ENCODE measurements around the gene PLCXD3. TPM values are rescaled to one million over a fixed set of nuclear protein-coding genes. Genes with fewer than 3 reads are reported as not detected.

PLCXD3 gene
- total RNA-seq, 4 donors from 2014 or later: 1.3 to 10.9 (median 2.5) TPM

DNA sequence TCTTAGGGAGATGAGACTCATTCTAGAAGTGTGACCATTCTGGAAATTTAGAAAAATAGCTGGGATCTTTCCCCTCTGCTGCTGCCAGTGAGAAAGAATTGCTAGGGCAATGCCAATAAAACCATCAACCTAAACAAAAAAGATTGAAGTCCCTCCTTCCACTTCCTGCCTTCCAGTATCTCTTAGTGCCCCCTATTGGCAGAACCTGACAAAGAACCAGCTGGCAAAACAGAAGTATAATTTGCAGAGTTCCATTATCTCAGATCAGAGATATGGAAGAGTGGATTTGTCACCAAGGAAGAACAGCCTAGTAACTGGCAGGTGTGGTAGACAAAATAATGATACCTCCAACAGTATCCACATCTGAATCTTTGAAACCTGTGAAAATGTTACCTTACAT, 13.8 kb upstream of the PLCXD3 start:
- Histone ChIP-seq H3K36me3 (no peaks in the 10 kb centered on the region), H3K9me3 (no peaks in the 10 kb centered on the region), H3K4me3 (replicated peaks in 1 of 3) (no peak overlapping the region), H3K4me1 (no peaks in the 10 kb centered on the region), H3K27ac (no peak overlapping the region), H3K27me3 (no peaks in the 10 kb centered on the region)
- intact Hi-C loops (cut with DNase I): no loop called here
- TF ChIP-seq, protein P1, sequence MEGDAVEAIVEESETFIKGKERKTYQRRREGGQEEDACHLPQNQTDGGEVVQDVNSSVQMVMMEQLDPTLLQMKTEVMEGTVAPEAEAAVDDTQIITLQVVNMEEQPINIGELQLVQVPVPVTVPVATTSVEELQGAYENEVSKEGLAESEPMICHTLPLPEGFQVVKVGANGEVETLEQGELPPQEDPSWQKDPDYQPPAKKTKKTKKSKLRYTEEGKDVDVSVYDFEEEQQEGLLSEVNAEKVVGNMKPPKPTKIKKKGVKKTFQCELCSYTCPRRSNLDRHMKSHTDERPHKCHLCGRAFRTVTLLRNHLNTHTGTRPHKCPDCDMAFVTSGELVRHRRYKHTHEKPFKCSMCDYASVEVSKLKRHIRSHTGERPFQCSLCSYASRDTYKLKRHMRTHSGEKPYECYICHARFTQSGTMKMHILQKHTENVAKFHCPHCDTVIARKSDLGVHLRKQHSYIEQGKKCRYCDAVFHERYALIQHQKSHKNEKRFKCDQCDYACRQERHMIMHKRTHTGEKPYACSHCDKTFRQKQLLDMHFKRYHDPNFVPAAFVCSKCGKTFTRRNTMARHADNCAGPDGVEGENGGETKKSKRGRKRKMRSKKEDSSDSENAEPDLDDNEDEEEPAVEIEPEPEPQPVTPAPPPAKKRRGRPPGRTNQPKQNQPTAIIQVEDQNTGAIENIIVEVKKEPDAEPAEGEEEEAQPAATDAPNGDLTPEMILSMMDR (IDR thresholded peaks at IDR 0.05): no peak
- no peak for TF ChIP-seq POLR2A (IDR thresholded peaks at IDR 0.05)
- DNase-seq: no peak

DNA sequence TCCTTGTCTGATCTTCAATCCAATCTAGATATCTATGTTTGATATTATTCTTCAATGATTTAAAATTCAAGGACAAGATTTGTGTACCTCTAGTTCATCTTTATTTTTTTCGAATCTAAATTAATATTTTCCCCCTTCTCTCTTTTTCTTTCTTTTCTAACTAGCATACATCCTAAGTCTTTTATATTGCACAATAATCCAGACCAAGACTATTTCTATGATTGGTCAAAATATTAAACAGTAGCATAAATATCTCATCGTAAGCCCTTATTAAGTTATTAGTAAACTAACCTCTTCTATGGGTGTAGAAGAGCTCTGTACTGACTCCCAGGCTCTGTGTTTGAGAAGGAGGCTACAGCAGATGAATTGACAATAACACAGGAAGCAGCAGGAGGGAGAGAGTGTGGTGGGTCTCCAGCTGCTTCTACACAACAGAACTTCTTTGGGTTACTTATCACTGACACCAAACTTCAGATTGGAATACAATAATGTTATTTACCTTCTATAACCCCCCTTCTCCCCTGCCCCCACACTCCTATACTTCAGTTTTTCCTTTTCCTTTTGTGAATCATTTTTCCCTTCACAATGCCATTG, 11.9 kb upstream of the PLCXD3 start:
- TF ChIP-seq, protein P1 (IDR thresholded peaks at IDR 0.05): no peak
- no peak for TF ChIP-seq POLR2A (IDR thresholded peaks at IDR 0.05)
- Histone ChIP-seq H3K27me3 (no peaks in the 10 kb centered on the region), H3K9me3 (no peaks in the 10 kb centered on the region), H3K27ac (no peak overlapping the region), H3K4me3 (replicated peaks in 1 of 3) (no peak overlapping the region), H3K36me3 (no peaks in the 10 kb centered on the region), H3K4me1 (no peaks in the 10 kb centered on the region)
- WGBS, 2 donors: 73 to 77% methylated on average over 2 of the region's 2 CpGs
- no peak for DNase-seq
- intact Hi-C loops (cut with DNase I): no loop called here

DNA sequence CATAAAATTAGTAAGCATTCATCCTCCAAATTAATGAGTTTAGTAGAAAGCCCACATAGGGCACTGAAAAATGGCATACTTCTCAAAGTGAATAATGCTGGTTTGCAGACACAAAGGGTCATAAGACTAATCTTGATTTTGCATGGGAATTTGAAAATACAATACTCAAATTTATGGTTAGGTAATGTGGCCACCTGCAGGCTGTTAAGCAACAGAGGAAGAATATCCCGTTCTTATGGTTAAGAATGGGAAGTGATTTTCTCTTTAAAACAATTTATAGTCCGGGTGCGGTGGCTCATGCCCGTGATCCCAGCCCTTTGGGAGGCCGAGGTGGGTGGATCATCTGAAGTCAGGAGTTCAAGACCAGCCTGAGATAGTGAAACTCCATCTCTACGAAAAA, 9.4 kb upstream of the PLCXD3 start:
- Histone ChIP-seq H3K4me1 (no peaks in the 10 kb centered on the region), H3K9me3 (no peaks in the 10 kb centered on the region), H3K4me3 (replicated peaks in 1 of 3) (no peak overlapping the region), H3K27me3 (no peaks in the 10 kb centered on the region), H3K27ac (no peak overlapping the region), H3K36me3 (no peaks in the 10 kb centered on the region)
- DNase-seq: no peak
- TF ChIP-seq, protein P1 (IDR thresholded peaks at IDR 0.05): no peak
- no peak for TF ChIP-seq POLR2A (IDR thresholded peaks at IDR 0.05)
- intact Hi-C loops (cut with DNase I): no loop called here
- WGBS, 2 donors: 64 to 75% methylated on average over 6 of the region's 6 CpGs

DNA sequence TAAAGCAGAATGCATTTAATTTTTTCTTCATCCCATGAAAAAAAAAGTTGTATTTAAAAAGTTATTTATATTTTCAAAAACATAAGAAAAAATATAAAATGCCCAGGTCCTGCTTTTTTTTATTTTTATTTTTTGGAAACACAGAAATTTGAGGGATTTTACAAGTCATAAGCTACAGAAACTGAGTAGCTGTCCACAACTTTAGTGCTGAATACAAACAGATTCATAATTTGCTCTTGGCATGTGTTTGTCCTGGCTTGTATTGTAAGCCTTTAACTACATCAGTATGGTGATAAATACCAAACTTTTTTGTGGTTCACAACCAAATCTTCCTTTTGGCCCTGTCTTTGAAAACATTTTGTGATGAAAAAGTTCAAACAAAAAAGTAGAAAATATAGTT, 7.5 kb upstream of the PLCXD3 start:
- Histone ChIP-seq H3K27me3 (no peaks in the 10 kb centered on the region), H3K4me1 (no peaks in the 10 kb centered on the region), H3K9me3 (no peaks in the 10 kb centered on the region), H3K4me3 (replicated peaks in 1 of 3) (no peak overlapping the region), H3K27ac (no peak overlapping the region), H3K36me3 (no peaks in the 10 kb centered on the region)
- intact Hi-C loops (cut with DNase I): no loop called here
- no peak for DNase-seq
- no peak for TF ChIP-seq POLR2A (IDR thresholded peaks at IDR 0.05)

DNA sequence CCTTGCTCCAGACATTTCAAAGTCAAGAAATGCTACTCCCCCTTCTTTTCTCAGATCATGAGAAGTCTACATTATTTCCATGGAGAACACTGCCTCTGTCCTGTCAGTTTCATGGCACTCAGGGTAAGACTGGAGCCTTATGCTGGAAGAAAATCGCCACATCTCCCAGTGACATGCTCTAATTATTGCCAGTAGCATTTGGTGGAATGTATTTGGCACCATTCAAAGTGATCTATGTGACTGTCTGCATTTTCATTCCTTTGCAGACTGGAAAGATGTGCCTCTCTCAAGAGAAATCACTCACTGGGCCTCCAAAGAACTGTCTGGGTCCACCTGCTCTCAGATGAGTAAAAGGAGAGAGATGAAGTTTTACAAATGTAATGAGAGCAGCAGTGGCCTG, 840 bp upstream of the PLCXD3 start:
- Histone ChIP-seq H3K36me3 (no peaks in the 10 kb centered on the region), H3K27ac (no peak overlapping the region), H3K27me3 (no peaks in the 10 kb centered on the region), H3K9me3 (no peaks in the 10 kb centered on the region), H3K4me1 (no peaks in the 10 kb centered on the region), H3K4me3 (replicated peaks in 1 of 3) (no peak overlapping the region)
- 75 to 89% methylated on average over 1 of the region's 1 CpG for WGBS, 2 donors
- TF ChIP-seq POLR2A (IDR thresholded peaks at IDR 0.05): no peak
- TF ChIP-seq, protein P1 (IDR thresholded peaks at IDR 0.05): no peak
- no peak for DNase-seq
- intact Hi-C loops (cut with DNase I): no loop called here
